Activated CD8-positive, alpha-beta T cell treated with anti-CD3 and anti-CD28 coated beads for 36 hours (primary cell): Measurements from ENCODE around the gene TOLLIP. TPM values are rescaled to one million over a fixed set of nuclear protein-coding genes. Genes with fewer than 3 reads are reported as not detected.

Experiments used
- ATAC-seq: fragments of 200-7000 bp; cut with Tn5 transposase; one replicate; pipeline ENCODE4 v1.10.0; 2021; ENCODE audit warnings: mild to moderate bottlenecking, moderate library complexity
- CTCF ChIA-PET: fragments of 350-600 bp; sonication (Branson Sonifier 250); formaldehyde crosslinking; loops from one replicate; lab custom pipeline; 2021; ENCODE audit warnings: antibody characterized with exemption; lab: Charles Lee
- POLR2A ChIA-PET: fragments of 350-600 bp; sonication (Branson Sonifier 250); formaldehyde crosslinking; loops from one replicate; lab custom pipeline; 2021; ENCODE audit warnings: antibody characterized with exemption; lab: Charles Lee
- DNase-seq: peaks from one replicate; pipeline ENCODE4 v3.0.0-alpha.2; 2020
- H3K27ac Mint-ChIP-seq: one replicate; pipeline ENCODE4 v1.8.0; 2021; ENCODE audit warnings: mild to moderate bottlenecking, mixed read lengths
- H3K27me3 Mint-ChIP-seq: one replicate; pipeline ENCODE4 v1.8.0; 2021; ENCODE audit warnings: mixed read lengths
- H3K36me3 Mint-ChIP-seq: one replicate; pipeline ENCODE4 v1.8.0; 2021; ENCODE audit warnings: low read depth, mixed read lengths
- H3K4me1 Mint-ChIP-seq: one replicate; pipeline ENCODE4 v1.8.0; 2021; ENCODE audit warnings: low read depth, mixed read lengths
- H3K4me3 Mint-ChIP-seq: one replicate; pipeline ENCODE4 v1.8.0; 2021; ENCODE audit warnings: mild to moderate bottlenecking, moderate library complexity, mixed read lengths
- H3K9me3 Mint-ChIP-seq: one replicate; pipeline ENCODE4 v1.8.0; 2021; ENCODE audit warnings: mixed read lengths
- CTCF ChIP-seq: fragments of 200-600 bp; IDR thresholded peaks from one replicate; pipeline ENCODE4 v1.8.0; 2022; ENCODE audit warnings: antibody characterized with exemption, mild to moderate bottlenecking
- intact Hi-C: fragments of 100-400 bp; cut with micrococcal nuclease; formaldehyde crosslinking; loops from one replicate; pipeline ENCODE4 v1.10.0; 2022
- total RNA-seq, 2 experiments: library from RNA; stranded (reverse); gene quantifications; one replicate each; pipeline ENCODE4 v1.2.3, GENCODE V29; 2021

Gene TOLLIP
- total RNA-seq, 2 experiments from 2014 or later = 32.4 to 33.1 TPM

GRCh38 chr11:1338201-1339065 is 29.0 kb upstream of the TOLLIP start:
- no peak for TF ChIP-seq CTCF
- CTCF ChIA-PET = interaction anchor here (0.9 kb wide), 1 partner anchor 11 kb away, joined by 3 read pairs; no protein-coding TSS in a partner anchor
- ATAC-seq = no peak

GRCh38 chr11:1337647-1338007 is 28.2 kb upstream of the TOLLIP start:
- Mint-ChIP-seq H3K4me1 (peaks cover 13% of the 10 kb centered on the region), H3K27me3 (peaks cover 4% of the 10 kb centered on the region), H3K27ac (no peak overlapping the region), H3K9me3 (peaks cover 7% of the 10 kb centered on the region), H3K36me3 (no peaks in the 10 kb centered on the region), H3K4me3 (peak overlapping the region; percentile 36)
- ChIA-PET POLR2A (no interaction called here), CTCF (no interaction called here)
- intact Hi-C loops = no loop called here
- TF ChIP-seq CTCF = no peak
- DNase-seq (no peak), ATAC-seq (no peak)

More at GRCh38 chr11:1338201-1339065, 29.0 kb upstream of the TOLLIP start:
- no peak for DNase-seq
- H3K4me3 Mint-ChIP-seq = peak overlapping the region; percentile 18
- no peaks in the 10 kb centered on the region for H3K36me3 Mint-ChIP-seq
- H3K4me1 Mint-ChIP-seq = peaks cover 13% of the 10 kb centered on the region
- POLR2A ChIA-PET = interaction anchor here (1.0 kb wide), 1 partner anchor 28 kb away, joined by 4 read pairs; no protein-coding TSS in a partner anchor
- peaks cover 7% of the 10 kb centered on the region for H3K9me3 Mint-ChIP-seq
- intact Hi-C loops = no loop called here
- H3K27ac Mint-ChIP-seq = peak overlapping the region; percentile 16
- peaks cover 4% of the 10 kb centered on the region for H3K27me3 Mint-ChIP-seq

DNA sequence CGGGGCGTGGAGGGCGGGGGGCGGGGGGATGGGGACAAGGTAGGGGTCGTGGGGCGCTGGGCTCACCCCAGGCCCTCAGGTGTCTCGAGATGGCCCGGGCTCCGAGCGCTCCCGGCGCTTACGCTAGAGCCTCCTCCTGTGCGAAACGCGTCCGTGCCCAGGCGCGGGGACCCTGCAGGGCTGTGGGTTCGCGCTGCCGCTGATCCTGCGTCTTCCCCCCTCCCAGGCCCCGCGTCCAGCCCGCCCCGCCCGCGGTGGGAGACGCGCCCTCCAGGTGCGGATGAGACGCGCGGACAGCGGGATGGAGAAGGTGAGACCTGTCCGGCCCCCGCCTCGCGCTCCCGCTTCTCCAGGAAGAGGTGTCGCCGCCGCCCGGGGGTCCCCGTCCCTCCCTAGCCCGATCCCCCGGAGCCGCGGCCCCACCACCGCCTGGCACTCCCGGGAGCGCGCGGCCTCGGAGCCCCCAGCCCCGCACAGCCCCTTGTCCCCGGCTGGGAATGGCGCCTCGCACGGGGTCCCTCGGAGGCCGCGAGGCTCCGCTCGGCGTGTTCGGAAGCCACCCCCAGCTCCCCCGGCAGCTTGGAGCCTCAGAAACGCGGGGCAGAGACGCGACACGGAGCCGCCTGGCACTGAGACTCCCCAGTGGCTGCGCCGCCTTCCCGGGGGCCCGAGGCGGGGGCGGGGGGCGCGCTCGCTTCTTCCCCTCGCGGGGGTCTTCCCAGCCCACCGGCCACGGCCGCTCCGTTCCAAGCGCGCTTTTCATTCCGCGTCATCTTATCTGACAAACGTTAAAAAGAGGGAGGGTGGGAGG is 27.6 kb upstream of the TOLLIP start:
- intact Hi-C loops = no loop called here
- no peak overlapping the region for H3K27ac Mint-ChIP-seq
- ATAC-seq = peak; percentile 50
- no peak overlapping the region for H3K4me3 Mint-ChIP-seq
- peaks cover 7% of the 10 kb centered on the region for H3K9me3 Mint-ChIP-seq
- no peak for TF ChIP-seq CTCF
- ChIA-PET CTCF (no interaction called here), POLR2A (no interaction called here)
- peak; percentile 35 for DNase-seq
- peaks cover 4% of the 10 kb centered on the region for H3K27me3 Mint-ChIP-seq
- H3K4me1 Mint-ChIP-seq = peaks cover 13% of the 10 kb centered on the region
- H3K36me3 Mint-ChIP-seq = no peaks in the 10 kb centered on the region

DNA sequence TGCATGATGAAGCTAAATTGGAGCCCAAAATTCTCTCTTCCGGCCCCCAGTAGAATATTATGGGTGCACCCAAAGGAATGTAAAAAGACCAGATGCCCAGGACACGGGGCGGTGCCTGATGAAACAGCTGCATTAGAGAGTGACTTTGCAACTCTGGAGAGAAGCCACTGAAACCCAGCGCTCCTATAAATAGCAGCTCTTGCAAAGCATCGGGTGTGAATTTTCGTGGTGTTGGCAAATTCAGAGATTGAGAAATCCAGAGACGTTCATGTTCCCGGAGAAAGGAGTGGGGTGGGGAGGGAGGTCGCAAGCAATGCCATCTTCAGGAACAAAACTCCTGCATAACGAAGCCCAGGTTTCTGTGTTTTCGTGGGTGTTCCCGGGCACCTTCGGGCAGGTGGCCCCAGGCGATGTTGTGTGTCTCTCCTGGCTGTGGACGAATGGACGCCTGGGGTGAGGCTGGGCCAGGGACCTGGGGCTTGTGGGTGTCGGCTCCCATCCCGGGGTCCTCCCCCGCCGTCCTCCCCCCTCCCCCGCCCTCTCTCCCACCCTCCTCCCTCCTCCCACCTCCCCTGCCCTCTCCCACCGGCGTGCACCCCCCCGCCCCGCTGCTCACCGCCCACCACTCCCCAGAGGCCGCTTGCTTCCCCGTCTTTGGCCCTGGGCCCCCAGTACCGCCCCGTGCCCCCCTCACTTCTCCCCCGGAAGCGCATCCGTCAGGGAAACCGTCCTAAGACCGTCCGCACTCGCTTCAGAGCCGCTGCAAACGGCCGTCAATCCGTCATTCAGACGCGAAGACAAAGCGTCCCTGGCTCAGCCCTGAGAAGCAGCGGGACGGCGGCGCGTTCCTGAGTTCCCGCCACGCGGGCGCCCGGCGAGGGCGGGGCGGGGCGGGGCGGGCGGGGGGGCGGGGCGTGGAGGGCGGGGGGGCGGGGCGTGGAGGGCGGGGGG is 26.7 kb upstream of the TOLLIP start:
- Mint-ChIP-seq H3K9me3 (peaks cover 7% of the 10 kb centered on the region), H3K4me1 (peaks cover 13% of the 10 kb centered on the region), H3K4me3 (peak overlapping the region; percentile 68), H3K27me3 (peaks cover 4% of the 10 kb centered on the region), H3K27ac (peak overlapping the region; percentile 78), H3K36me3 (no peaks in the 10 kb centered on the region)
- intact Hi-C loops = no loop called here
- peak; percentile 79 for ATAC-seq
- CTCF ChIA-PET = interaction anchor here (1.0 to 1.5 kb wide), 2 partner anchors 25 to 239 kb away, joined by 3 to 4 read pairs; no protein-coding TSS in a partner anchor
- no peak for TF ChIP-seq CTCF
- DNase-seq = peak; percentile 73
- POLR2A ChIA-PET = interaction anchor here (1.7 kb wide), 1 partner anchor 25 kb away, joined by 11 read pairs; no protein-coding TSS in a partner anchor
